HFFc6 (cell line): ENCODE data around the gene CROCC. TPM values are rescaled to one million over a fixed set of nuclear protein-coding genes. Genes with fewer than 3 reads are reported as not detected.

ENCODE experiments used
- DNase-seq: peaks from one replicate; pipeline ENCODE4 v3.0.0-alpha.2; 2018
- H3K27ac Mint-ChIP-seq: 2 replicates; pipeline ENCODE4 v1.8.0; 2020; ENCODE audit warnings: mild to moderate bottlenecking, mixed read lengths
- H3K27me3 Mint-ChIP-seq: 2 replicates; pipeline ENCODE4 v1.8.0; 2021; ENCODE audit warnings: mild to moderate bottlenecking, moderate library complexity, mixed read lengths; ENCODE audit not compliant: insufficient read depth
- H3K36me3 Mint-ChIP-seq: 2 replicates; pipeline ENCODE4 v1.8.0; 2021; ENCODE audit warnings: low read depth, mixed read lengths
- H3K4me1 Mint-ChIP-seq: 2 replicates; pipeline ENCODE4 v1.8.0; 2020; ENCODE audit warnings: low read depth, mixed read lengths
- H3K4me3 Mint-ChIP-seq: 2 replicates; pipeline ENCODE4 v1.8.0; 2020; ENCODE audit warnings: mild to moderate bottlenecking, moderate library complexity, mixed read lengths
- H3K9me3 Mint-ChIP-seq: 2 replicates; pipeline ENCODE4 v1.8.0; 2020; ENCODE audit warnings: mild to moderate bottlenecking, mixed read lengths
- CTCF ChIP-seq: fragments of 200-600 bp; sonication (generic); IDR thresholded peaks from 2 replicates; pipeline ENCODE4 v1.5.0; 2021; ENCODE audit warnings: antibody characterized with exemption, mild to moderate bottlenecking
- total RNA-seq, 6 experiments: library from RNA; stranded (reverse); fragmentation: NEBNext Ultra II Directional; extraction: Animal tissue kit (Norgen Biotek cat#: 25700); gene quantifications; 2 replicates in 1 of 6; 3 replicates in 5 of 6; pipeline ENCODE4 v1.2.3, GENCODE V29; 2021

CROCC gene
- total RNA-seq, 6 experiments from 2014 or later, result 10.3 to 14.6 (median 12.5) TPM

- Mint-ChIP-seq H3K27ac (no peak overlapping the region), H3K4me1 (no peaks in the 10 kb centered on the region), H3K36me3 (peaks cover 11% of the 10 kb centered on the region), H3K4me3 (no peak overlapping the region), H3K27me3 (peaks cover 1% of the 10 kb centered on the region), H3K9me3 (no peaks in the 10 kb centered on the region)
- TF ChIP-seq CTCF, result no peak
- no peak for DNase-seq
These were observed 75.1 kb downstream of the CROCC start for GRCh38 chr1:16996845-16997244.

GRCh38 chr1:16998589-16998988 lies 76.9 kb downstream of the CROCC start:
- Mint-ChIP-seq H3K27me3 (peaks cover 1% of the 10 kb centered on the region), H3K4me1 (peaks cover 2% of the 10 kb centered on the region), H3K27ac (no peak overlapping the region), H3K36me3 (peaks cover 17% of the 10 kb centered on the region), H3K9me3 (no peaks in the 10 kb centered on the region), H3K4me3 (no peak overlapping the region)
- no peak for TF ChIP-seq CTCF
- no peak for DNase-seq

GRCh38 chr1:16999863-17000262 lies 78.1 kb downstream of the CROCC start:
- Mint-ChIP-seq H3K27ac (no peak overlapping the region), H3K9me3 (no peaks in the 10 kb centered on the region), H3K4me1 (peaks cover 10% of the 10 kb centered on the region), H3K36me3 (peaks cover 25% of the 10 kb centered on the region), H3K4me3 (no peak overlapping the region), H3K27me3 (peaks cover 4% of the 10 kb centered on the region)
- TF ChIP-seq CTCF, result peak; percentile 32; the same call in 1 of the 2 replicates
- no peak for DNase-seq

- Mint-ChIP-seq H3K27ac (no peak overlapping the region), H3K4me1 (peaks cover 10% of the 10 kb centered on the region), H3K36me3 (peaks cover 25% of the 10 kb centered on the region), H3K9me3 (no peaks in the 10 kb centered on the region), H3K4me3 (no peak overlapping the region), H3K27me3 (peaks cover 3% of the 10 kb centered on the region)
- TF ChIP-seq CTCF, result no peak
- DNase-seq, result no peak
These were observed 80.2 kb downstream of the CROCC start for GRCh38 chr1:17001760-17002523.

- H3K27me3 Mint-ChIP-seq, result peaks cover 3% of the 10 kb centered on the region
- no peak overlapping the region for H3K4me3 Mint-ChIP-seq
- peaks cover 10% of the 10 kb centered on the region for H3K4me1 Mint-ChIP-seq
- H3K9me3 Mint-ChIP-seq, result no peaks in the 10 kb centered on the region
- no peak overlapping the region for H3K27ac Mint-ChIP-seq
- DNase-seq, result no peak
- H3K36me3 Mint-ChIP-seq, result peaks cover 25% of the 10 kb centered on the region
- TF ChIP-seq CTCF, result no peak
These were observed 80.8 kb downstream of the CROCC start for GRCh38 chr1:17002524-17002902.
